Fibroblast of skin of left quadriceps (primary cell): Measurements from ENCODE around the gene RUBCN.
A peak's percentile ranks its signal among the peaks of the same experiment; 100 is the strongest.

Experiments
- DNase-seq, 2 experiments: peaks; one replicate each; pipeline ENCODE4 v3.0.0-alpha.2; 2013; ENCODE audit warnings: low read depth in 2 of 2

The RUBCN gene

DNA sequence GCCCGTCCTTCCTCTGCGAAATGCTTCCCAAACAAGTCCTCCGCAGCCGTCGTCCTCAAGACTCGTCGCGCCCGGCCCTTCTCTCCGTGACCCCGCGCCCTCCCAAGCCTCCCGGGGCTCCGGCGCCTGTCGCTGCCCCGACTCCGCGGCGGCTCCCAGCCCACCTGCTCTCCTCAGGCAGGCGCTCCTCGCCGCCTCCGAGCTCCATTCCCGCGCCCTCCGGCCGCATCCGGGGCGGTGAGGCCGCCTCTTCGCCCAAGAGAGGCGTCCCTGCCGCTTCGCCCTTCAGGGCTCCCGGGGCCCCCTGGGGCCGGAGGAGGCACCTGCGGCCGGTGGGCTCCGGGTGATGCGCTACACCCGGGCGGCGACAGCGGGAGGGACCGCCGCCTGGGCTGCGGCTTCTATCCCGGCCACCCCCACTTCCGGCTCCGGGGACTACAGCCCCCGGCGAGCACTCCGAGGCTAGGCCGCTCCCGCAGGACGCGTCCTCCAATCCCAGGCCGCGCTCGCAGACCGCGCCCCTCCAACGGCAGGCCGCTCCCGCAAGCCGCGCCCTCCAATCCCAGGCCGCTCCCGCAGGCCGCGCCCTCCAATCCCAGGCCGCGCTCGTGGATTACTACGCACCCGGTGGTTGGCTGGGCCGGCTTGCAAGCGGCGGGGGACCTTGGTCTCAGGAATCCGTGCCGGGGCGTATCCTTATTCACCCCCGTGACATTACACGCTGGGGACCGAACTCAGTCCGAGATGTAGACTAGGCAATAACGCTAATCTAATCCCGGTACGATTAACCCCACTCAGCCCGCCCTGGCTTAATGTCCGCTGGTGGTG lies at the start of gene RUBCN:
TSS of gene RUBCN (minus strand) at position 414 of the 828 bp plus-strand sequence. CDS start at position 229, 185 bp downstream.
- DNase-seq = peak; percentile 82 to 83

DNA sequence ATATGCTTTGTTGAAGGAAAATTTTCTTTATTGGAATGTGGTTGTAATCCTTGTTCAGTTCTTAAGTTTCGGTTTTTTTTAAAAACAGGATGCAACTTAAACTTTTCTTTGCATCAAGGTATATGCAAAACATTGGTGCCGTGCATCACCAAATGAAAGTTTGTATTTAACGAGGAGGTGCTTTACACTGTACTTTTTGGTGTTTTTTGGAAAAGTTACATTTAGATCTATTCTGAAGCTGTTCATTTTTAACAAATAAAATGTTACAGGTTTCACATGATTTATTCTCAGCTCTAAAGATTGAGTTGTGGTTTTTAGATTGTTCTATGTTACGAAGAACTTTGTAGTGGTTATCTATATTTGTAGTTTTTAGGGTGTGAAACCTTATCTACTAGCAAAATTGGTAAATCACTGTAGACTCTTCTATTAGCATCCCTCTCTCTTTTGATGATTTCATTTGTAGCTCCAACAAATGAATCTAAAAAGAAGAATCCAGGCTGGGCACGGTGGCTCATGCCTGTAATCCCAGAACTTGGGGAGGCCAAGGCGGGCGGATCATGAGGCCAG lies 47.4 kb upstream of the RUBCN start:
- DNase-seq = no peak

DNA sequence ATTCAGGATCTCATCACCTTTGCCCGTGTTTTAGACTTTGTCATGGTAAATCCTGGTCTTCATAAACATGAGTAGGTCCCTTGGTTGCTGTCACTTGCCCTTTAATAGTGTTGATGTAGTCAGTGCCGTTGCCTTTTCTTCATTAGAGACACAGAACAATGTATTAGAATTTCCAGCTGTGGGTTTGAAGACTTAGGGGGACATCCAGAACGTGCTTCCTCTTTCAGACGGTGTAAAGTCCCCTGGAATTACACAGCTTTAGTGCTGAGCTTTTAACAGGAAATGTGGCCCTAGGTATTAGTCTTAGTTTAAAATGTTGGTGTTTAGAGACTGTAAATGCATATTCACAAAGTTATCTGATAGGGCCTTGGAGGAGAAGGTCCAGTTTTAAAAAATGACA lies 45.5 kb upstream of the RUBCN start:
- no peak for DNase-seq

DNA sequence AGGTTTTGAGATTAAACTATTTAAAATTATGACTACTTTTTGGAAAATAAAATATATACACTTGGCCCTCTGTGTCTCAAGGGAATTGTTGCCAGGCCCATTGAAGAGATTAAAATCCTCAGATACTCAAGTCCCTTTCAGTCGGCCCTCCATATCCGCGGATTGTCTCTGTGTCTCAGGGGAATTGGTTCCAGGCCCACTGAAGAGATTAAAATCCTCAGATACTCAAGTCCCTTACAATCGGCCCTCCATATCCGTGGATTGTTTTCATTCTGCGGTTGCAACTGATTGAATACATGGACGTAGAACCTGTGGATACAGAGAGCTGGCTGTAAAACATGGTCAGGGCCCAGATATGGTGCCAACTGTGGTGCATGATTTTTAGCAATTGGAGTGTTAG lies 38.6 kb upstream of the RUBCN start:
- DNase-seq = no peak

DNA sequence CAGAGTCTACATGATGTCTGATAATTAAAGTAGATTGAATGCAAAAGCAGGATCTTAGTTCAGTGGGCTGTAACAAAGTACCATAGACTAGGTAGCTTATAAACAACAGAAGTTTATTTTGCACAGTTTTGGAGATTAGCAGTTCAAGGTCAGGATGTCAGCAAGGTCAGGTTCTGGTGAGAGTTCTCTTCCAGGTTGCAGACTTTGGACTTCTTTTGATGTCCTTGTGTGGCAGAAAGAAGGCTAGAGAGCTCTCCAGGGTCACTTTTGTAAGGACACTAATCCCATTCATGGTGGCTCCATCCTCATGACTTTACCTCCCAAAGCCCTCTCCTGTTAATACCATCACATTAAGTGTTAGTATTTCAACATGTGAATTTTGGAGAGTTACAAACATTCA lies 25.1 kb upstream of the RUBCN start:
- no peak for DNase-seq

DNA sequence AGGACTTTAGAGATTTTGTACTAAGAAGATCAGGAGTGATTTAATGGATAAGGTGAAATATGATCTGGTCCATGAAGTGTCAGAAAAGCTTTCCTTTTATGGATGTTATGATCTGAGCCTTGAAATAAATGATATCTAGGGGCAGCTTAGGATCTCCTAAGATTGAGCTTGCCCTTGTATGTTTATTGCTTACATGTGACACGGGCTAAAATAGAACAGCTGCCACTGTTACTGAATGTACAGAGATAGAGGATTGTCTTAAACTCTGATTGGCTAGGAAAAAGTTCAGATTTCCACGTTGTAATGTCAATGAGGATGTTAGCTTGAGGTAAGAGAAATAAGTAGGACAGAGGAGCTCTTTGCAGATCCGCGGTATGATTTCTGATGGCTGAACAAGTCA lies 21.8 kb upstream of the RUBCN start:
- DNase-seq = no peak

DNA sequence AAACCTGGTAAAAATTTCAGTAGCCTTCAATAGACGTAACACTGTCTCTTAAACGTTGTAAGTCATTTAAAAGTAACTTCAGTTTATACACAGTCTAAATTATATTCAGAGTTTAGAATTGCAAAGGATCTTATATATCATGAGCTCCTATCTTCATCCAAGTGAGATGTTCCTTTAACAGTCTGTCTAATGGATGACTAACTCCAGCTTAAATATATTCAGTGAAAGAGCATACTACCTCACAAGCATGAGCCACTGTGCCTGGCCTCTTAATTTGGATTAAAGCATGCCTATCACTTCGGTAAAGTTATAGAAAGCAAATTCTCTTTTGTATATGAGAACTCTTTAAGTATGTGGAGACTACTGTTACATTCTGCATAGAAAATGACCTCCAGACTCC lies 20.0 kb upstream of the RUBCN start:
- DNase-seq = no peak

DNA sequence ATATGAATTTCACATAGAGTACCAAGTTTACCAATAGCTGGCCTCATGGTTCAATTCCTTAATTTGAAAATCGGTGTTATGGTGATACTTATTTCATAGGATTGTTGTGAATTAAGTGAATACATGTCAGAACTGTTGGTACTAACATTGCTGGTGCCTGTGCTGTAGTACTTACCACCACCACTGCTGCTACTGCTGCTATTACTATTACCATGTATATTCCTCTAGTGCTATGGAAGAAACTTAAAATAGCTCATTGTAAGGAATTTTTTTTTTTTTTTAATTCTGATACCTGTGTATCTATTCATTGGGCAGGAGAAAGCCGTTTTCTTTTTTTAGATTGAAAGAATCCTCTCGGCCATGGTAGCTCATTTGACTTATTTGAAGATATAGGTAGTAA lies 16.6 kb upstream of the RUBCN start:
- no peak for DNase-seq

DNA sequence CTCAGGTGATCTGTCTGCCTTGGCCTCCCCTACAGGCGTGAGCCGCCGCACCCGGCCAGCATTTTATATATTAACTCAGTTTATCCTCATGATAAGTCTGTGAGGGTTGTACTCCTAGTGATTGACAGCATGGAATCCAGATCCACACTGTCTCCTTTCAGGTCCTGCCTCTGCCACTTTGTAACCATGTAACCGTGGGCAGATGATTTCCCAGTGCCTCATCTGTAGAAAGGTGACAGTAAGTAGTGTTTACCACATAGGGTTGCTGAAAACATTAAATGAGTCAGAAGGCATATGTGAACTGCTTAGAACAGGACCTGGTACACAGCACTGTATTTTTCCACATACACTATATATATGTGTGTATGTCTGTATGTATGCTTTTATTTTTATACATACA lies 15.4 kb upstream of the RUBCN start:
- no peak for DNase-seq

DNA sequence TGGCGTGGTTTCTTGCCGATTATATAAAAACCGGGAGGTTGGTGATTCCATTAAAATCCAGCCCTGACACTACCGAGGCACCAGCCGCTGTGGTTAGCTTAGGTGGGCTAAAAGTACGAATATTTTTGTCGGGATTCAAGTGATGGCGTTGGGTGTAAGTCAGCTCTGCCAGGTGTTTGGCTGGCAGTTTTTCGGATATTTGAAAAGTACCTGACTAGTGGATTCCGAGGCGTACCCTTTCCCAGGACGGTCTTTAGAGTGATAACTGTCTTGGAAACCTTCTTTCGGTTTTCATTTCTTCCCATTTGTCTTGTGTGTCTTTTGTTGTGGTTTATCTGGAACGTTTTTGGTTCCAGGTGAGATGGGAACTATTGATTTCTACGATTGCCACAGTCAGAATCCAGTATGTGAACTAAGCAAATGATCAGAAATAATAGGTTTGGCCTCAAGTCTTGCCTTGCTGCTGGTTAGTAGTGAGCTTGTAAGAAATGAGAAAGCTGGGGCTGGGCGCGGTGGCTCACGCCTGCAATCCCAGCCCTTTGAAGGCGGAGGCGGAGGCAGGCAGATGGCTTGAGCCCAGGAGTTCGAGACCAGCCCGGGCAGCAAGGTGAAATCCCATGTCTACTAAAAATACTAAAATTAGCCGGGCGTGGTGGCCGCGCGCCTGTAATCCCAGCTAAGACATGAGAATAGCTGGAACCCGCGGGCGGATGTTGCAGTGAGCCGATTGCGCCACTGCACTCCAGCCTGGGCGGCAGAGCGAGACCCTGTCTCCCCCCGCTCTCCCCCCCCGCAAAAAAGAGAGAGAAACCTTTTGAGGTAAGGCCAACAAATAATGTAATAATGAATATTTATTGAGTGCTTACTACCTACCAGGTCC lies 14.4 kb upstream of the RUBCN start:
- no peak for DNase-seq

DNA sequence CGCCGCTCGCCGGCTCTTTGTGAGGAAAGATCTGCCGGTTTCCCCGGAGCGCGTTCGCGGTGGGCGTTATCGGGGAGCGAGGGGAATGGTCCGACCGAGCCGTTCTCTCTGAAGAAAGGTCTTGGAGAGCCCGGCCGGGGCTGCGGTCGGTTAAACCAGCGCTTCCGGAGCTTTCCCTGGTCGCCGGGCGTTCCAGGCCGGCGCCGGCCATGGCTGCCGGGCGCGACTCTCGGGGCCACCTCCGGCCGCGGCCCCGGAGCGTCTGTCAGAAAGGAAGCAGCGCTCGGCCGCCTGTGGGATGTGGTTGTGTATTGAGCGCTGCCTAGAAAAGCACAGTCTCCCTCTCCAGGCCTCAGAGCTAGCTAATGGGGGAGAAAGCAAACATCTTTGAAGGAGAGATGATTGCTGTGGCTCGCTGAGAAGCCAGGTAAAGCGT lies 13.7 kb upstream of the RUBCN start:
- peak in 1 of 2 experiments; percentile 24 for DNase-seq

DNA sequence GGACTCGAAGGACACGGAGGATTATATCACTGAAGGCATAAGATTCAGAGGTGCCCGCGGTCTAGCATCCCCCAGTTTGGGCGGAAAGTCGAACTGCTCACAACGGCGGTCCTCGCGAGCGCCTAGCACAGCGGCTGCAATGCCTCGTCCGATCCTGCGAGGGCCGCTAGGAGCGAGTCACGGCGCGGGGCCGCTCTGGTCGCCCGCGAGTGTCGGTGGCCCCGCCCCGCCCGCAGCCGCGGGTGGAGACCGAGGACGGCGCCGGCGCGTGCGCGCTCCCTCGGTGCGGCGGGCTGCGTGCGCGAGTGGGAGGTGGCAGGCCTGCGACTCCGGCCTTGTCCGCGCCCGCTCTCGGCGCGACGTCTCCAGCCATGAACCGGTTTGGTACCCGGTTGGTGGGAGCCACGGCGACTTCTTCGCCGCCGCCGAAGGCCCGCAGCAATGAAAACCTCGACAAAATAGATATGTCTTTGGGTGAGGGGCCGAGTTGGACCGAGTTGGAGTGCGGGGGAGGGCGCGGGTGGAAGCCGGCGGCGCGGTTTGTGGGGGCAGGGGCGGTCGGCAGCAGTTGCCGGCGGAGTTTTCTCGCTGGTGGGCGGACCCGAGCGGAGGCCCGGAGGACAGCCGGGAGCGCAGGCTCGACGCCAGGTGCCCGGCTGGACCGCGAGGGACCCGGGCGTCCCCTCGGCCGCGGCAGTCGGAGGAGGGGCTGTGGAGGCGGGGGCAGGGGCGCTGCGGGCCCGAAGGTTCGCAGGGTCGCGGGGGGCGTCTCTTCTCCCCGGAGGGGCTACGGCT lies 13.1 kb upstream of the RUBCN start, which contains the start of gene FYTTD1:
TSS of gene FYTTD1 (plus strand) at position 283 of the 795 bp plus-strand sequence. CDS start at position 372, 89 bp downstream.
- DNase-seq = peak; percentile 64 to 66

DNA sequence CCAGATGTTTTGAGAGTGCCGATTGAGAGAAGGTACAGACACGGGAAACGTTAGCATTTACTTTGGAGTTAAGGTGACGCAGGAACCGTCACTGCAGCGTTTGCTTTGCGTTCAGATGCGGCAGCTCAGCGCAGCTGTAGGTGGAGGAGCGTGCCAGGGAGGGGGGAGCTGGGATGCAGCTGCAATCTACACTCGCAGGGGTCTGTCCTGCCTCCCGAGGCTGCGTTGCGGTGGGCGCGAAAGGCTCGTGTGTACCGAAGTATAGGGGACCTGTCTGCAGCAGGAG lies 12.6 kb upstream of the RUBCN start:
- no peak for DNase-seq

DNA sequence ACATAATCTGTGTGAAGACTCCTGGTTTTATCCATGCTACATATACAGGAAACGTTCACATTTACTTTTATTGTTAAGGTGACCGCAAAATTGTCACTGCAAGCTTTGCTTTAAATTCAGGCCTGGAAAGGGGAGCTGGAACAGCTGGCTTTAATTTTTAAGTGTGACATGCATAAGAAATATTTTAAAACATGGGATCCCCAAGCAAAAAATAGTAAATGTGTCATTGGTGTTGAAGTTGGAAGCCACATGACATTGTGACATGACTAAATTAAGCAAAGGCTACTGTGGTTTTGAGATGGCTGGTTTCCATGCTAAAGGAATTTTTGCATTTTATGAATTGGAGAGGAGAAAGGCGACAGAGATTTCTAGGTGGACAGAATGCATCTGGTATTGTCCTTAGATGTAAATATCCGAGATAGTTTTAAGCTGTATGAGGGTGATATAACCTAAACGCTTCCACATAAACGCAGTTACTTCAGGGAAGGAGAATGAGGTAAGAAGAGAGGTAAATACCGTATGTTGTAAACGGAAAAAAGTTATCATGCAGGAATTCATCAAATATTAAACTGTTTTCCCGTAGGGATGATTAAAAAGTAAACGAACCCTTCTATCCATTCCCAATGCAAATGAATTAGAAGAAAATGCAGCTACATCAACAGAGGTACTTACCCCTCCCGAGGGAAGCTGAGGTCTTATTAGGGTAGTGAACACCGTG lies 12.1 kb upstream of the RUBCN start:
- DNase-seq = peak; percentile 56 to 61

DNA sequence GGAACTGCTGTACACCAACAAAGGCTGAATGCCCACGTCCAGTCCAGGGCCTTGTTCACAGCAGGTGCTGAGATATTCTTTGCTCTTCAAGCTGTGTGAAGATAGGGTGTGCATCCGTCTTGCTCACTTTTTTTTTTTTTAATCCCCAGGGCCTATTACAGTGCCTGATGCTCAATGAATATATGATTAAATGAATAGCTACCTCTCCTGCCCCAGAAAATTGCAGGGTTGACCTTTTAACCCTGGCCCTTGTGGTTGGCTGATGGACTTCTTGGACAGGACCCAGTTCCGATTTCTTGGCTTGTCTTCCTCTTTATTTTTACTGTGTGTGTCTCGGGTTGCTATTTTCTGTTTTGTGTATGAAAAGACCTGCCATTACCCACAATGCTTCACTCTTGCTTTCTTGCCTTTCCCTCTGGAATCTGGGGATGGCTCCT lies 10.1 kb upstream of the RUBCN start:
- DNase-seq = no peak

DNA sequence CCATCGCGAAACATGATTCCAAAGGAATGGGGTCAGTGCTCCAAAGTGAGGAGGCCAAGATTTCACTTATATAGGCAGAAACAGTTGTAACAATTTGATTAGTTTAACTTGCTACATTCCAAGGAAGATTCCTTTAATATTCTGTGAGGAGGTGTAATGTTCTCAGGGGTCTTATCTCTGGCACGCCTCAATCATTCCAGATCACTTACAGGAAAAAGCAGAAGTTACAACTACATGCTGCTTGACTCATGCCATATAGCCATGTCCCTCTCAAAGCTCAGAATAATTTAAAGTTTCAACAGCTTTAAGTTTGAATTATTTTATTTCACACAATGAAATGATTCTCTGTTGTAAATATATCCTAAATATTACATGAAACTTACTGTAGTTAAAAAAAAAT lies 9.5 kb upstream of the RUBCN start:
- DNase-seq = no peak

DNA sequence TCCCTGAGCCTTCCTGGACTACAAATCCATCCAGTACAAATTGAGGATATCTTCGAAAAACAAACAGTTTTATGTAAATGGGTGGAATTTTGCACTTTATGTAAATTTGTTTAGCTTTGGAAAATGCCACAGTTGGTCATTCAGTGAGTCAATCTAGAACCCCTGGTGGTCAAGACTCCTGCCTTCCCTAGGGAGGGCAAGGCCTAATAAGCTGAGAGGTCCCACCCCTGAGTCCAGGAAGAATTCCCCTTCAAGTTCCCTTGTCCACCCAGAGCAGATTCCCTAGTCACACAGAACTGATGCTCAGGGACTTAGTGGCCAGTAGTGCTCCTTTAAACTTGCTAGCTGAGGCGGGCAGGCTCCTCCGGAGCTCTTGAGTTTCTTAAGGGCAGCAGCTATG lies 6.1 kb upstream of the RUBCN start:
- DNase-seq = no peak

DNA sequence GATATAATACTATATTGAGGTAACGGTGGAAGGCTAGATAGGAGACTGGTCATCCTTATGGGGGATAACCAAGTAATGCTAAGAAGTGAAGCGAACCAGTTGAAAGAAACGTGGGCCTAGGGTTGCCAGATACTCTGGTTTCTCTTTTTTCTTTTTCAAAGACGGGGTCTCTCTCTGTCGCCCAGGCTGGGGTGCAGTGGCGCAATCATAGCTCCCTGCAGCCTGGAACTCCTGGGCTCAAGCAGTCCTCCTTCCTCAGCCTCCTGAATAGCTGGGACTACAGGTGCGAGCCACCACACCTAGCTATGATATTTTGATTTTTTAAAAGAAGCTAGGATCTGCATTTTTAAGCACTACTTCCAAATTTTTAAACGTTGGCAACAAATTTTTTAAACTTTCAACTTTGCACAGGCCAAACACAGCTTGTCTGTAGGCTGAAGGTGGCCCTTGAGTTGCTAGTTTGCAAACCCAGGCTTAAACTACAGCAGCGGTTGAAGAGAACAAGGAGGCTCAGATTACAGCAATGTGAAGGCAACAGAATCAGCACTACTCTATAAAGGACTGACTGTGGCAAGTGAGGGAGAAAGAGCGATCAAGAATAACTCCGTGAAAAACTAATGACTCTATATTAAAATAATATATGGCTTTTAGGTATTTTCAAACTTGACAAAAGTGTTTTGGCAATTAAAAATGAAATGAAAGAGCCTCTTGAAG lies 1.2 kb upstream of the RUBCN start:
- no peak for DNase-seq

DNA sequence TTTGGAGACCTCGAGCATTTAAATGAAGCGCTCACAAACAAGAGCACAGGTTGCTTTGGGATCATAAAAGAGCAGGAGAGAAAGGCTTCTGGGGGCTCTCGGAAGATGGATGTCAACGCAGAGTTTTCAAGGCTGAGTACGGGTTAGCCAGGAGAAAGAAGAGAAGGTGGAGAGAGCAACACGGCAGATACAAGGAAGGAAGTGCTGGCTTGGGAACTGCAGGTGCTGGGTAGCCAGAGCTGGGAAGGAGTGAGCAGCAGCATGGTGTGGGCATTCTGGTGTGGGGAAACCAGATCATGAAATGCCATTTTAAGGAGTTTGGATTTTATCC lies 580 bp upstream of the RUBCN start:
- no peak for DNase-seq

DNA sequence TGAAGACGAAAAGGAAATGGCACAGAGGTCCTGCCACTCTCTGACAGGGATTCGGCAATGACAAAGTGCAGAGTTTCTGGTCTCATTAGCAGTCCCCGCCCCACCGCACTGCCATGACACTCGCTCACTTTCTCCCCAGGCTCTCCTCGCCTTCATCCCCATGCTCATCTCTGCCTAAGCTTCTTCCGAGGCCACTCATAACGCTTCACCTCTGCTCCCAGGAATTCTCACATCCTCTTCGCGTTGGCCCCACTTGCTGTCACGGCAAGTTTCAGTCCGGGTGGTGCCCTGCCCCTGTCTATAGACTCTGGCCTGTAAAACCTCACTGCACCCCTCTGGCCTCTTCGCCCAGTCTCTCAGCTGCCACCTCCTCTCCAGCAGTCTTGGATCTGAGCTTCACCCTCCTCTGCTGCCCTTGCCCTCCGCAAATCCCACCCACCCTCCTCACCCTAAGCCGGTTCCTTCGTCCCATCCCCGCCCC lies 654 bp downstream of the RUBCN start:
- no peak for DNase-seq
